Activated naive CD4-positive, alpha-beta T cell treated with anti-CD3 and anti-CD28 coated beads, Interleukin-2, amount 50 U/mL, for 72 hours (primary cell): ENCODE data around the gene RICTOR. TPM values are rescaled to one million over a fixed set of nuclear protein-coding genes. Genes with fewer than 3 reads are reported as not detected.

Experiments
- ATAC-seq, 2 donors: fragments of 150-1000 bp; cut with Tn5 transposase; 2 replicates each; pipeline ENCODE4 v1.10.0; 2021; ENCODE audit warnings: mild to moderate bottlenecking in 2 of 2, moderate library complexity in 2 of 2
- DNase-seq, 2 donors: peaks; one replicate each; pipeline ENCODE4 v3.0.0; 2021 to 2022; ENCODE audit warnings: low spot score in 2 of 2
- H3K27ac Mint-ChIP-seq, 2 donors: one replicate each; pipeline ENCODE4 v1.8.0; 2022; ENCODE audit warnings: mild to moderate bottlenecking in 2 of 2, mixed read lengths in 2 of 2
- H3K36me3 Mint-ChIP-seq, 2 donors: one replicate each; pipeline ENCODE4 v1.8.0; 2022; ENCODE audit warnings: mixed read lengths in 2 of 2
- H3K9me3 Mint-ChIP-seq, 2 donors: one replicate each; pipeline ENCODE4 v1.8.0; 2022; ENCODE audit warnings: mixed read lengths in 2 of 2
- total RNA-seq, 2 donors: library from RNA; stranded (reverse); gene quantifications; one replicate each; pipeline ENCODE4 v1.2.3, GENCODE V29; 2022

RICTOR gene
- total RNA-seq, 2 donors from 2014 or later, result 32.8 to 50.2 TPM

DNA sequence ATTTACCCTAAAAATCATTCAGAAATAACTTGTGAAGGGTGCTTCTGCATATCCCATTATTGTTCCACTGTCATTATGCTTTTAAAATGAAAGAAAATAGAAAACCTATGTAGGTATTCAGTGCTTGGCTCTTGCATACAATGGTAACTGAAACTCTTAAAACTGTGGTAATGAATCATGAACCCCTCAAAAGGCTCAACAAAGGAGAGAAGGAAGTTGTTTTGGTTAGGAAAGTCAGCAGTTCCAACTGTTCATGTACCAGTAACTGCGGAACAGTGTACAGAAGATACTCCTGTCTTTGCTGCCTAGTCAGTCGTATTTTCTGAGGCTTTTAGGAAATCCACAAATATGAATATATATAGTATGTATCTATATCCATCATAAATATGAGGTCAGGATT lies 132.3 kb downstream of the RICTOR start:
- H3K27ac Mint-ChIP-seq, result no peak overlapping the region
- ATAC-seq, result peak; percentile 65 to 72
- H3K9me3 Mint-ChIP-seq, result no peaks in the 10 kb centered on the region
- no peak for DNase-seq
- peaks cover 0 to 6% of the 10 kb centered on the region in 2 donors for H3K36me3 Mint-ChIP-seq

DNA sequence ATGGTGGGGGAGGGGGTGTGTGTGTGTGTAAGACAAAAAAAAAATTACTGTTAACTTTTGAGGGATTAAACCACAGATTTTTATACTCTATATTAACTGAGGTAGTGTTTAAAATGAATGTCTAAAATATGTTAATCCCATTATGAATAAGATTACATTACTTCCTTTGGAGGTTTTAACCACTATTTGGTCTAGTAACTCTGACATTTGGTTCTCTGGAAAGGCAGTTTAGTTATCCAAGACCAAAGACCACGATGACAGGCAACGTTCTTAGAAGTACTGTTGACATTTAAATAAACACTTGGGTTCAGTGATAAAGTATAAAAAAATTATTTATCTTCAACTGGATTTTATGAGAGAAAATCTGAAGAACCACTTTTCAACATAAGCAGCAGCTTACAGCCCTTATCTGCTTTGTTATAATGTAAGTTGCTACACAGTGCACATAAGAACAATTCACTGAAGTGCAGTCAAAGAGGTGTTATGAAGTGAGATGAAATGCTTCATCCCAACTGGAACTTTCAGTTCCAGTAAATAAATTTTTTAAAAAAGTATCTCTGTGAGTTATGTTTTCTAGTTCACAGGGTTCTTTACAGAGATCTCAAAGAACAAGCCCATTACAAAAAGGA lies 133.9 kb downstream of the RICTOR start:
- peak overlapping the region in 1 of 2 donors; percentile 72 for H3K27ac Mint-ChIP-seq
- no peaks in the 10 kb centered on the region for H3K9me3 Mint-ChIP-seq
- peaks cover 0 to 6% of the 10 kb centered on the region in 2 donors for H3K36me3 Mint-ChIP-seq
- ATAC-seq (no peak), DNase-seq (no peak)

DNA sequence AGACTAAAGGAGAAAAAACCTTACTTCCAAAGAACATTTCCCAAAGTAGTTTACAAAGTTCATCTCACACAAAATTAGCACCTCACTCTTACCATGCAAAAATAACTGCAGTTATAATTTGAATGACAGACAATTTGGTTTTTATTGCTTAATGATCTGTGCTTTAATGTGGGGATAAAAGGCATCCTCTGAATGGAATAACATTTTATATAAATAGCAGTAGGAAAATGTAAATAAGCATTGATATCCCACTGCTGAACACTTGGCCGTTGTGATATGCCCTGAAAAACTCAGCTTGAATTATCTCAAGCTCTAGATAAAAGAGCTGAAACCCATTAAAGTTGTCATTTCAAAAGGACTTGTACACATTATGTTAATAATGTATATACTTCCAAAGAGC lies 135.2 kb downstream of the RICTOR start:
- ATAC-seq, result no peak
- H3K36me3 Mint-ChIP-seq, result peaks cover 0 to 6% of the 10 kb centered on the region in 2 donors
- no peak overlapping the region for H3K27ac Mint-ChIP-seq
- DNase-seq, result no peak
- no peaks in the 10 kb centered on the region for H3K9me3 Mint-ChIP-seq

DNA sequence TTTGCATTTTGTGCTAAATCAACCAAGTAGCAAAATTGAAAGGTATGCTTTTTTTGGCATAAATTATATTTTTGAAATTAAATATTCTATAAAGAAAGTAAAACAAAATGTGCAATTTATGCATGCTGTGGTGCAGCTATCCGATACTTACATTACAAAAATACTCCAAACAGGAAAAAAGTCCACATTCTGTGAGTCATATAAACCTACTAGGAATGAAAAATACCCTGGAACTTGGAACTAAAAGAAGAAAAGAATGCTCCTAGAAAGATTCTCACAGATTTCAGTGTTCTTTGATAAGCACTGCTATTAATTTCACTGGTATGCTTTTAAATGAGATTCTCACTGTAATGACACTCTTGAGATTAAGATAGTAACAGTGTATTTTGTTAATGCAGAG lies 135.8 kb downstream of the RICTOR start:
- Mint-ChIP-seq H3K36me3 (peaks cover 0 to 6% of the 10 kb centered on the region in 2 donors), H3K9me3 (no peaks in the 10 kb centered on the region), H3K27ac (no peak overlapping the region)
- ATAC-seq (no peak), DNase-seq (no peak)

DNA sequence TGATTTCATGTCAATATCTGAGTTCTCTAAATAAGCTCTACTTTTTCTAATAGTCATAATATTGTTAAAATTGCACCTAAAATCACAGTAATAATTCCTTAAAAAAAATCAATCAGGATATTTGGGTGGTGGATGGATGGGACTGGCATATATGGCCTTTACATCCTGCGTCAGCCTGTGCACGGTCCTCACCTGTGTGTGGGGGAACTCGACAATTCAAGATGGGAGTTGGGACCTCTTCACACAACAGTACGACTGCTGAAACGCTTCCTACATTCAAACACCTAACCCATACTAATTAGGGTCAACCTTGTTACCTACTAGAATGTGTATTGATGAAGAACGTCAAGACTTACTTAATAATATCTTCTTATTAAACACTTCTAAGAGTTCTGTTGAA lies 137.9 kb downstream of the RICTOR start:
- Mint-ChIP-seq H3K9me3 (no peaks in the 10 kb centered on the region), H3K27ac (no peak overlapping the region), H3K36me3 (no peaks in the 10 kb centered on the region)
- no peak for DNase-seq
- ATAC-seq, result no peak

DNA sequence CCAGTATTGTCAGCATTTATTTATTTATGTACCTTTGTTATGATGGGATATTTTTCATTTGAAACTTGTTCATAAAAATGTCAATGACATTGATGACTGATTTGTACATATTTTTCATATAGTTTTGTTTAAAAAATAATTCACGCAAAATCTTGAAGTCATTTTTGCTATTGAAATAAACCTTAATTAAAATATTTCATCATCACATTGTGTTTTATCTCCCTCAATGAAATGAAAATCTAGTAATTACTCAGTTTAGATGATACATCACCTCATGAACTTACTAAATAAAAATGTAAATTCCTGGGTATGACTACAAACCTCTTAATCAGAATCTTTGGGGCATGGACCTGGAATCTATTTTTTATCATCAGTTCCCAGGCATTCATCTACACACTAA lies 138.8 kb downstream of the RICTOR start:
- DNase-seq (no peak), ATAC-seq (no peak)
- no peaks in the 10 kb centered on the region for H3K9me3 Mint-ChIP-seq
- H3K27ac Mint-ChIP-seq, result no peak overlapping the region
- no peaks in the 10 kb centered on the region for H3K36me3 Mint-ChIP-seq

DNA sequence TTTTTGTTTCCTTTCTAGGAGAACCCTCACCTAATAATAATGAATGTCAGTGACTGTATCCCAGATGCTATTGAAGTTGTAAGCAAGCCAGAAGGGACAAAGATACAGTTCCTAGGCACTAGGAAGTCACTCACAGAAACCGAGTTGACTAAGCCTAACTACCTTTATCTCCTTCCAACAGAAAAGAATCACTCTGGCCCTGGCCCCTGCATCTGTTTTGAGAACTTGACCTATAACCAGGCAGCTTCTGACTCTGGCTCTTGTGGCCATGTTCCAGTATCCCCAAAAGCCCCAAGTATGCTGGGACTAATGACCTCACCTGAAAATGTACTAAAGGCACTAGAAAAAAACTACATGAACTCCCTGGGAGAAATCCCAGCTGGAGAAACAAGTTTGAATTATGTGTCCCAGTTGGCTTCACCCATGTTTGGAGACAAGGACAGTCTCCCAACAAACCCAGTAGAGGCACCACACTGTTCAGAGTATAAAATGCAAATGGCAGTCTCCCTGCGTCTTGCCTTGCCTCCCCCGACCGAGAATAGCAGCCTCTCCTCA lies 141.3 kb downstream of the RICTOR start:
- DNase-seq (no peak), ATAC-seq (no peak)
- H3K9me3 Mint-ChIP-seq, result no peaks in the 10 kb centered on the region
- no peaks in the 10 kb centered on the region for H3K36me3 Mint-ChIP-seq
- no peak overlapping the region for H3K27ac Mint-ChIP-seq

DNA sequence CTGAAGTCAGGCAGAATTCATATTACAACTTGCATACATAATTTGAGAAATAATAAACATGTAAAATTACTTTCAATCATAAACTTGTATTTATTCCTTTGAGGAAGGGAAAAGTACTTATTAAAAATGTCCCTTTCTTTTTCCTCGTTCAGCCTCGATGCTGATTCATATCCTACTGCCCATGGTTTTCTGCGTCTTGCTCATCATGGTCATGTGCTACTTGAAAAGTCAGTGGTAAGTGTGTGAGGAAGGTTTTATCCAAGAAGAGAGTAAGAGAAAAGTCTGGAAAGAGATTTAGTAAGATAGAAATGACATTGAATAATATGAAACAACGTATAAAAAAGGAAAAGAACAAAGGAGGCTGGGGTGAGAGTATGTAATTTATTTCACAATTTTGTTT lies 142.5 kb downstream of the RICTOR start:
- ATAC-seq (no peak), DNase-seq (no peak)
- Mint-ChIP-seq H3K36me3 (no peaks in the 10 kb centered on the region), H3K27ac (no peak overlapping the region), H3K9me3 (no peaks in the 10 kb centered on the region)

DNA sequence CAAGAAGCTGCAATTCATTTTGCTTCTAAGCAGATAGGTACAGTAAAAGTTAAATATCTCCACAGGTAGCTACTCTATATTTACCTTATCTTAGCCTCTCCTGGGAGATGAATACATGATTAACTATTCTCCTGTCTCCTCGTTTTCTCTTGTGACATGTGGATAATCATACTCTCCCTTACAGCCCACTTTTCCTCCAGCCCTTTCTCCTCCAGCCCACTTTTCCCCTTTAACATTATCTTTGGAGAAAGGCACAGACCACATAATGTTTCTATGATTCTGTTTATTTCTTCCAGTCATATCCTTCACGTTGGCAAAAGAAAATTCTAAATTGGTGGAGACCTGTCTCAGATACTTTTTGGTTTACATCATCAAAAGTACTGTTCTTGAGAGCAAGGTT lies 144.4 kb downstream of the RICTOR start:
- DNase-seq, result no peak
- no peak for ATAC-seq
- Mint-ChIP-seq H3K9me3 (no peaks in the 10 kb centered on the region), H3K27ac (no peak overlapping the region), H3K36me3 (no peaks in the 10 kb centered on the region)

DNA sequence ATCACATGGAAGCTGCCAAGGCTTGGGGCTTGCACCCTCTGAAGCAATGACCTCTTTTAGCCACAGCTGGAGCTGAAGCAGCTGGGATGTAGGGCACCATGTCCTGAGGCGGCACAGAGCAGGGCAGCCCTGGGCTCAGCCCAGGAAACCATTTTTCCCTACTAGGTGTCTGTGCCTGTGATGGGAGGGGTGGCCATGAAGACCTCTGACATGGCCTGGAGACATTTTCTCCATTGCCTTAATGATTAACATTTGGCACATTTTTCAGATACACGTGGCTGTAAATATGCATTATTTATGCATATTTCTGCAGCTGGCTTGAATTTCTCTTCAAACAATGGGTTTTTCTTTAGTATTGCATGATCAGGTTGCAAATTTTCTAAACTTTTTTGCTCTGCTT lies 146.7 kb downstream of the RICTOR start:
- Mint-ChIP-seq H3K27ac (no peak overlapping the region), H3K36me3 (no peaks in the 10 kb centered on the region), H3K9me3 (no peaks in the 10 kb centered on the region)
- no peak for DNase-seq
- no peak for ATAC-seq

DNA sequence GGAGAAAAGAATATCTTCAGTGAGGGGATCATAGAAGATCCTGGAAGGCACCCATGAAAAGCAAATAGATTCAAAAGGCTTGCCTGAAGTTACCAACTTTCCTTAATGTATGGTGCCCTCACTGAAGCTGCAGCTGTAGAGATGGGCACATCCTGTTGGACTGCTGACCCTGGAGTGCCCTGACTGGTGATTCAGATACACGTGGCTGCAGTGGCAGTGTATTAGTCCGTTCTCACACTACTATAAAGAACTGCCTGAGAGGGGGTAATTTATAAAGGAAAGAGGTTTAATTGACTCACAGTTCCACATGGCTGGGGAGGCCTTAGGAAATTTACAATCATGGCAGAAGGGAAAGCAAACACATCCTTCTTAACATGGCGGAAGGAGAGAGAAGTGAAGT lies 148.1 kb downstream of the RICTOR start:
- no peak overlapping the region for H3K27ac Mint-ChIP-seq
- H3K36me3 Mint-ChIP-seq, result no peaks in the 10 kb centered on the region
- no peak for DNase-seq
- no peaks in the 10 kb centered on the region for H3K9me3 Mint-ChIP-seq
- ATAC-seq, result no peak

DNA sequence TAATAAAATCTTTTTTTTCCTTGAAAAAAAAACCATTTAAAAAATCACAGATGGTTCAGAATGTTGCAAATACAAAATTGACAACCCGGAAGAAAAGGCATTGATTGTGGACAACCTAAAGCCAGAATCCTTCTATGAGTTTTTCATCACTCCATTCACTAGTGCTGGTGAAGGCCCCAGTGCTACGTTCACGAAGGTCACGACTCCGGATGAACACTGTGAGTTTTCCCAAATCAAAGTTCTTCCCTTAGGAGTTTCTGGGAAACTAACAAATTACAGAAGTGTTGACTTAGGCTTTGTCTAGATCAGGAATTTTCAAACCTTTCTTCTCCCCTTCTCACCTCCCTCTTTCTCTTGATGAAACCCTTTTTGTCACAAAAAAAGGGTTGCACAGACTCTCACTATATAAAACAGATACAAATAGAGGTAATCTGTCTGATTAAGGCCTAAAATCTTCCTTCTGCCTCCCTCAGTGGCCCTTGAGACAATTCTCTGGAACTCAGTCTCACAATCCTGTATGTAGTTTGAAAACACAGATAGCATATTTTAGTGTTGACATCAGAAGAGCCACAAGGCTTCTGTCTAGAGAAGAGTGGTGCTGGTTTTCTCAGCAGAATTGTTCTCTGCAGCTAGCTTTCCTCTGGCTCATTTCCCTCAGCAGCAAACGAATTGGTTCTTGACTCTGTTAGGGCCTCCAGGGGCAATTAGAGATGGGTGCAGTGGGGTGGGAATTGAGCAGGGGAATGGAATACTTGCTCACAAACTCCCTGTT lies 148.9 kb downstream of the RICTOR start:
- H3K27ac Mint-ChIP-seq, result no peak overlapping the region
- H3K9me3 Mint-ChIP-seq, result no peaks in the 10 kb centered on the region
- no peaks in the 10 kb centered on the region for H3K36me3 Mint-ChIP-seq
- ATAC-seq (no peak), DNase-seq (no peak)

DNA sequence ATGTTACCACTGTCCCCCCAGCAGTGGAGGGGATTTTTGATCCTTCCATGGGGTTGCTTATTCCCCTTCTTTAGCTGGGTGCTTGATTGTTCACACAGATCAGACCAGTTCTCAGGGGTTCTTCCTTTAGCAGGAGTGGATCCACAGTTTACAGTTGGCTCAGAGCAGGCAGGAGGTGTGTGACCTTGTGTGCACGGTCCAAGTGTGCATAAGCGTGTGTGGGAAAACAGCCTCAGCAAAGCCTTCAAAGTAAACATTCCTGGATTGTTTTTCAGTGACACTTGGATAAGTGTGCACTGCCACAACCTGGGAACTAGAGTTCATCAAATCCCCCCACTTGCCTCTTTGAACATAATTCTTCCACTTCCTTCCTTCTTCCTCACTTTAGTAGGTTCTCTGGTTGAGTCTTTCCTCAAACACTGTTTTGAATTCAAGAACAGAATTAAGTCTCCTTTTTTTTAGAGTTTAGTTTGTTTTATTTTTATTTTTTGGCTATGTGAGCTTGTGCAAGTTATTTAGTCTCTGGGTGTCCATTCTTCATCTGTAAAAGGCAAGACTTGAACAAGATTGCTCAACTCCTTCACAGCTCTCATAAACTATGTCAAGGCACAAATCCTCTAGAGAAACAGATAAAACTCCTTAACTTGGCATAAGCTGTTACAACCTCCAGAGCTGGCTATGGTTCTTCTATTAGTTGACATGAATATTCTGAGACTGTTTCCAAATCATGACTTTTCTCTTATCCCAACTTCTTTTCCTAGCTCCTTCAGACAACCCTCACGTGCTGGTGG lies 150.3 kb downstream of the RICTOR start:
- H3K9me3 Mint-ChIP-seq, result no peaks in the 10 kb centered on the region
- H3K36me3 Mint-ChIP-seq, result no peaks in the 10 kb centered on the region
- H3K27ac Mint-ChIP-seq, result no peak overlapping the region
- DNase-seq (no peak), ATAC-seq (no peak)

DNA sequence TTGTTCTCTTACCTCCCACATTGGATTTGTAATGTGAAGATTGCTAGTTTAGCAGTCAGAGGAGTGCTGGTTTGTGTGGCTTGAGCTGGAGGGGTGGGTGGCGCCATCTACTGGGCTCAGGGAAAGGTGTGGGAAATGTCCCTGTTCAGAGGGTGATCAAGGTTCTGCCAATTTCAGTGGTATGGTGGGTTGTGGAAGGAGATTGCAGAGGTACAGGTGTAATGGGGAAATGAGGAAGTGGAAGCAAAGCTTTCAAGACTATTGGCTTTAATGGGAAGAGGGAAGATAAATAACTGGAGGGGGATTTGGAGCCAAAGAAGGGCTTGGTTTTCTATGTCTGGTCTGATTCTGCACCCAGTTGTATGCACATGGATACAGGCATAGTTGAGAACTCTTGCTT lies 152.0 kb downstream of the RICTOR start:
- peak; percentile 61 to 84 for ATAC-seq
- H3K9me3 Mint-ChIP-seq, result no peaks in the 10 kb centered on the region
- no peaks in the 10 kb centered on the region for H3K36me3 Mint-ChIP-seq
- peak in 1 of 2 donors; percentile 38 for DNase-seq
- no peak overlapping the region for H3K27ac Mint-ChIP-seq

DNA sequence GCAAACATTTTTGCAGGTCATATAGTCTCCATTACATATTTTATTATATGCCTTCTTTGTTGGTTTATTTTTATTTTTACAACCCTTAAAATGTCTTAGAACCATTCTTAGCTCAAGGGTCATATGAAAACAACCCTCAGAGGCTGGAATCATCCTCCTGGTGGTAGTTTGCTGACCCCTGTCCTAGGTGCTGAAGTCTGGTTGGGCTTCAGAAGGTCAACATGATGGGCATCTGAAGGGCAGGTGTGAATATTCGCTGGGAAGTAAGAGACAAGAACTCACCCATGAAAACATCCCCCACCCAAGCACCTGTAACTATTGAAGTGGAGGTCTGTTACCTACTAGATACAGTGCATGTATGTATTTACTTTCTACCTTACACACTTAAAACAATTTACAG lies 153.0 kb downstream of the RICTOR start:
- Mint-ChIP-seq H3K27ac (no peak overlapping the region), H3K9me3 (no peaks in the 10 kb centered on the region), H3K36me3 (no peaks in the 10 kb centered on the region)
- DNase-seq, result no peak
- ATAC-seq, result no peak

DNA sequence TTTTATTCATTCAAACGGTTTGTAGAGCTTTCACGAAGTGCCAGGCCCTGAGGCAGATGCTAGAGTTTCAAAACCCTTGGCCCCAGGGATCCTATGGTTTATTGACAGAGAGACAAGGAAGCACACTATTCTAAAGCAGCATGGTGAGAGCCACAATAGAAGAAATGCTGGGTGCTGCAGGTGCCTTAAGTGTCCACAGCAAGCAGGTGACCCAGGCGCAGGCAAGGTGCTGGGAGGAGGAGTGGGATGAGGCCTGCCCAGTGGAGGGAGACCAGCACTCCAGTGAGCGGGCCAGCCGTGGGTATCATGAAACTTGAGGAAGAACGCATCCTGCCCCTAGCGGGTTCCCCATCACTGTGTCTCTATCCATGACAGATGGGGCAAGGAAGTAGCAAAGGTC lies 157.4 kb downstream of the RICTOR start:
- Mint-ChIP-seq H3K9me3 (no peaks in the 10 kb centered on the region), H3K27ac (no peak overlapping the region), H3K36me3 (no peaks in the 10 kb centered on the region)
- DNase-seq (no peak), ATAC-seq (no peak)

DNA sequence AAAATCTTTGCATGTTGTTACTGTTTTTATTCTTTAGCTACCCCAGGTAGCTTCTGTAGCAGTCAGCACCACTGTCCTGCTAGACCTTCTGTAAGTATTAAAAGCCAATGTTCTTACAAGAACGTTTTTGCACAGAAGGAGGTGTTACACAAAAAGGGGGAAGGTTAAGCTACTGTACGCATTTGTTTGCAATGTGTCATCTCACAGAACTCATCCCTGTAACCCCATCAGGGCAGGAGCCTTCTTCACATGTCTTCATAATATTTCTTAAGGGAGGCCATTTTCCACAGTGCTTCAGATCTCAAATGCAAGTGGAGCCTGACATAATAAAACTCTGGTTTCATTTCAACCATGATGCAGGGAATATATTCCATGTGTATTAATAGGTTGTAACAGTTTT lies 160.5 kb downstream of the RICTOR start:
- no peak for DNase-seq
- Mint-ChIP-seq H3K9me3 (peaks cover 6 to 8% of the 10 kb centered on the region in 2 donors), H3K27ac (no peak overlapping the region), H3K36me3 (peaks cover 0 to 8% of the 10 kb centered on the region in 2 donors)
- no peak for ATAC-seq
